Measurements from ENCODE around the gene TIGAR.

Gene TIGAR

DNA sequence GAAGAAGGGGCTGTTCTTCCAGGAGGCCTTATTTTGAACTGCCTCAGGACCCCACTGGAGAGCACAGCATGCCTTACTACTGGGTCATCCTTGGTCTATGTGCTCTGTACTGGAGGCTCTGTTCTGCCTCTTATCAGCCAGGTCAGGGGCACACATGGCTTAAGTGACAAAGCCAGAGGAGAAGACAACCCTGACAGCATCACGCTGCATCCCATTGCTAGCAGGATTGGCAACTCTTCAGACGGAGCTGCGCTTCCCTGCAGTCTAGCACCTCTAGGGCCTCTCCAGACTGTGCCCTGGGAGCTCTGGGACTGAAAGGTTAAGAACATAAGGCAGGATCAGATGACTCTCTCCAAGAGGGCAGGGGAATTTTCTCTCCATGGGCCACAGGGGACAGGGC lies 17.3 kb upstream of the TIGAR start:
- no peak for DNase-seq (ENCODE audit: low read depth)

DNA sequence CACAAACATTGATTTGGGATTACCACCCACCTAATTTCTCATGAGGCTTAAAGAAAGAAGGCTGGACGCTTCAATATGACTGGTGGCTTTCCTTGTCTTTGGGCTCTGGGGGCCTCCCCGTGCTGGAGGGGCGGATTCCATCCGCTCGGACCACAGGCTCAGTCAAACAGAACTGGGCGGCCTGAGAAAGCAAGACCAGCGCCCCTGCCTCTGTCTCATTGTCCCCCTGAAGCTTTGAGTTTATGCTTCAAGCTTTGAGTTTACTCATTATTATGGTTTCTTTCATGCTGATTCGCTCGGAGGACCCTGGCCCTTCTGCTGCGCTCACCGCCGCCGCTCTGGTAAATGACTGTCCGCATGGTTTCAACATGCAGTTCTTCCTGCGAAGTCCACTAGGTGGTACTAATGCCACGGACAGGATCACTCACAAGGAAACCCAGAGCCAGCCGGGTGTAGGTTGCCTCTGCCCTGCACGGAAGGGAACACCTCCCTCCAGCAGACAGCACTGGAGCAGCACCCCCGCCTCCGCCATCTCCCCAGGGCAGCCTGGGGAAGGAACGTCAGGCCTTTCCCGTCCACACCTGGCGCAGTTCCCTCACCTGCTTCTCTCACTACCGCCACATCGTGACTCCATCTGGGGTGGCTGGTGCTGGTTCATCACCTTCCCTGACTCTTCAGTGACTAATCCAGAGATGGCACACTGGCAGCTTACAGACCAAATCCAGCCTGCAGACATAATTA lies 13.2 kb upstream of the TIGAR start:
- DNase-seq (ENCODE audit: low read depth) = peak; percentile 82

DNA sequence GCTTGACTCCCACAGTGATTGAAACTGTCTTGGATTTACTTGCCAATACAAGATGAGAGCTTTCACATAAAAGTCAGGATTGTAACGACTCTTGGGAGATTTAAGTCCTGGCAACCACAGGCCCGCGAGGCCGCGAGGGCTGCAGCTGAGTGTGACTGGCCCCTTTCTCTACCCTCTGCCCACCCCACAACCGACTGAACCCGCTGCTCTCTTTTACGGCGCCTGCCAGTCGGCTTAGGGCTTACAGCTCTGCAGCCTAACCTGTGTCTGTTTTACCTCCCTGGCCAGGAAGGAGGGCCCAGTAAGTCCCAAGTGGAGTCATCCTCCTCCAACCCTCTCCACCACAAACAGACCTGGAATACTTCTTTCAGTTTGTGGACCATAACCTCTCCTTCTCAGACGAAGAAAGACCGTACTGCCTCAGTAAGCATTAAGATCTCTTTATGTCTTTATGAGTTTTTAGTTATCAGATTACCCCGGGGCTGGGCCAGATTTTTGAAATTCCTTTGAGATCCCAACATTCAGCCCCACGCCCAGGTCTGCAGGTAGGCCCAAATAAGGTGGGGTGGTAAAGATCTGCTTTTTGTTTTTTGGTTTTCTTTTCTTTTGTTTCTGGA lies 12.6 kb upstream of the TIGAR start:
- DNase-seq (ENCODE audit: low read depth) = no peak

DNA sequence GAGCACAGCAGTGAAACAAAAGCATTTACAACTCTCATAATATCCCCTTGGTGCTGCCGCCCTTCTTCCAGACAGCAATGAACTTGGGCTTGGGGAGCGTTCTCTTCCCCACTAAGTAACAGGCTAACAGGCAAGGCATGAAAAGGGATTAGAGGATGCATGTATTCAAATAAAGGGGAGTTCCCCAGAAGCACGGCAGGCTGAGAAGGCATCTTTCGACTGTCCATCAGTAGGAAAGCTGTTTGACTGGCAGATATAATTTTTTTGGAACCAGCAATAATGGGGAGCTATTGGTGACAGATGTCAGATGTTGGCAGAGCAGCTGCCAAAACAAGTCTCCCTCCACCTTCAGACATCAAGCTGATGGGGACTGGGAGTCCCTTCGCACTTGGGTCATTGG lies 9.2 kb upstream of the TIGAR start:
- no peak for DNase-seq (ENCODE audit: low read depth)

DNA sequence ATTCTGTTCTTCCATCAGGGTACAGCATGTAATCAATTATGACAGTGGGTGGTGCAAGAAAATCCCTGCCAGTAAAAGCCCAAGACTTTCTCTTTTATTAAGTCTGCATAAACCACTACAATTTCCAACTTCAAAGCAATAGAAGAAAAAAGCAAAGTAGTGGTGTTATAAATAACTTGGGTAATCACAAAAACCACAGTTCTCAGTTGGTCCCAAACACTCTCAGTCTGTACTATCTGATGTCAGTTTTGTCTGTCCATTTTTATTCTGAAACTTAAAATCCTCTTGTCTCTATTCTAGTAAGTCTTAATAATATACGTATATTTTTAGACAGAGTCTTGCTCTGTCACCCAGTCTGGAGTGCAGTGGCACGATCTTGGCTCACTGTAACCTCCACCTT lies 8.8 kb upstream of the TIGAR start:
- DNase-seq (ENCODE audit: low read depth) = no peak

DNA sequence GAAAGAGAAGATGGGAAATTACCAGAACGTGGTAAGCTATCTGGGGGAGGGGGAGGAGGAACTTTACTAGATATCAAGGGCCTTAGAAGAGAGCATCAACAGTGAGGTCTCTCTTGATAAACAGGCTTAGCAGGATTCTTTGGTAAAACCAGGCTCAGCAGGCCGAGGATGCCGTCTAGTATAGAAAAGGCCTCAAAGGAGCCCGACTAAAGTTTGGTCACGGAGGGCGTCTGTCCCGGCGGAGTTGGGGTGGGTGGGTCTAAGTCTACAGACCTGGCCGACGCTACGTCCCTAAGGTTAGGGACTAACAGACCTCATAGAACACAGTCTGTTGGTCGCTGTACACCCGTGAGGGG lies 538 bp upstream of the TIGAR start:
- no peak for DNase-seq (ENCODE audit: low read depth)

DNA sequence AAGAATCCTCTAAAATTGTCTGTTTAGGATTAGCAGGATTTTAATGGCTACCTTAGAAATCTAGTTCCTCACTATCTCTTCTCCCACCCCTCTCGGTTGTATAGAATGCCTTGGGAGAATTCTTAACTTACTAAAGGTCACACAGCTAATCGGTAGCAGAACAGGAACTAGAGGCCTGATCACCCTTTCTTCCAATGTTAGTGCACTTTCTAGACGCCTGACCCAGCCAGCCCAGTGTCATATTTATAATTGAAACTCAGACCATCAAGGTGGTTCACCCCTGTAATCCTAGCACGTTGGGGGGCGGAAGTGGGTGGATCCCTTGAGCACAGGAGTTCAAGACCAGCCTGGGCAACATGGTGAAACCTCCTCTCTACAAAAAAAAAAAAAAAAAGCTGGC lies 1.7 kb downstream of the TIGAR start:
- DNase-seq (ENCODE audit: low read depth) = no peak

DNA sequence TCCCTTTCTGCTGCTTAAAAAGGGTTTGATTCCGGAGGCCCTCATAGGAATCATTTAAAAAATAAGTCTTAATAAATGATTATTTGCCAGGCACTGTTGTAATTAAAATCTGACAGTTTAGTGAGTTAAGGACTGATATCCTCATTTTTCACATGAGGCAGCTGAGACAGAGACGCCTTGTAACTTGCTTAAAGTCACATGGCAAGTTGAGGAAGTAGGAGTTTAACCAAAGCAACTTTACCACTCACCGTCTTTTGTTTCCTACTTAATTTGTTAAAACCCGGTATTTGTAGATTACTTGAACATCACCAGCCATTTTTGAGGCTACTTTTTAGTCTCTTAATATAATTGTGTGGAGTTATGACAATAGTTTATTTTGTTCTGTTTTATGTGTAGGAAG lies 2.4 kb downstream of the TIGAR start:
- no peak for DNase-seq (ENCODE audit: low read depth)

DNA sequence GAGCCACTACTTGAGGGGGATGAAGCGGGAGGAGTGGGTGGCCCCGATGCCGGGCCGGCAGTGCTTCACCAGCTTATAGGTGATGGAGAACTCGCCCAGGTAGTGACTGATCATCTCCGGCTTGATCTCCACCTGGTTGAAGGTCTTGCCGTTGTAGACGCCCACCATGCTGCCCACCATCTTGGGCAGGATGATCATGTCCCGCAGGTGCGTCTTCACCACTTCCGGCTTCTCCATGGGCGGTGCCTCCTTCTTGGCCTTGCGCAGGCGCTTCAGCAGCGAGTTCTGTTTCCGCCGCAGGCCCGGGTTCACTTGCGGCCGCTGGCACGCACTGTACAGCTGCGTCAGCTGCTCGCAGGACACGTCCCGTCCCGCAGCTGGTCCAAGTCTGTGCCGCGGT lies 3.4 kb downstream of the TIGAR start:
- no peak for DNase-seq (ENCODE audit: low read depth)

DNA sequence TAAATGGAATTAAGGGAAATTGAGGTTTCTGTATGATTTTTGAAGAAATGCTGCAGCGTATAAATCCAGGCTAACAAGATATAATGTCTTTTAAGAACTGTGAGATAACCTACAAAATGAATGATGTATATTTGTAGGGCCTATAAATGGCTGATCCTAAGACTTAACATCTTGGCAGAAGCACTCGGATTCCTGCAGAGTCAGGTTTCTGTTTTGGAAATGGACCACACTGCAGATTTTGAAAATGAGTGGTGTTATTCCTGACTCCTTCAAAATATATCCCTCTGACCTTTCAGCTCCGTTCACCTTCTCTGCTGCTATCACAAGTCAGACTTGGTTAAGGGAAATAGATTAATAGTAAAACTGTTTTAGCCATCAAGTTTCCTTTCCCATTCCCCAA lies 5.0 kb downstream of the TIGAR start:
- DNase-seq (ENCODE audit: low read depth) = no peak

DNA sequence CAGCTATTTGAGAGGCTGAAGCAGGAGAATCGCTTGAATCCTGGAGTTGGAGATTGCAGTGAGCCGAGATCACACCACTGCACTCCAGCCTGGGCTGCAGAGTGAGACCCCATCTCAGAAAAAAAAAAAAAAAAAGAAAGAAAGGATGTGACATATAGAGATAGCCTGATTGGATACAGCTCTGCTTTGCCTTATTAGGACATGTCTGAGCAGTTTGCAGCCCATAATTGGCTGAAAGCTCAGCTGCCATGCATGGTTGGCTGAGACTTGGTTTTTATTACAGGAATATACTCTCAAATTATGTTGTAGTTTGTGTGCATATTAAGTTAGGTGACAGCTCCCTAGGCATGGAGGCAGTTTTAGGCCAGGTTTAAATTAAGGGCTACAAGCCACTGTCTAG lies 6.3 kb downstream of the TIGAR start:
- no peak for DNase-seq (ENCODE audit: low read depth)

DNA sequence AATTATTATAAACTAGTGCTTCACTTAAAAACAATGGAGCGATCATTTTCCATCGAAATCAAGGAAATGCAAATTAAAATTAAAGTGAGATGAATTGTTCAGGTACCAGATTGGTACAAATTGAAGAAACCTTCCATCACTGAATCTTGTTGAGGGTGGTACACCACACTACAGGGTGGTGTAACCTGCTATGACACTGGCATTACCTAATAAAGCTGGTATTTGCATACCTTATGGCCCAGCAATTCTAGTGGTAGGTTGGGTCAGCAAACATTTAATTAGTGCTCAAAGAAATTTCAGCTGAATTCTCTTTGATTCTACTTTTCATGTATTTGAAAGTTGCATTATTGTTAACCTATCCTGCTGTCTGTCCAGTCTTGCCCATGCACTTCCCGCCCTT lies 9.2 kb downstream of the TIGAR start:
- no peak for DNase-seq (ENCODE audit: low read depth)

DNA sequence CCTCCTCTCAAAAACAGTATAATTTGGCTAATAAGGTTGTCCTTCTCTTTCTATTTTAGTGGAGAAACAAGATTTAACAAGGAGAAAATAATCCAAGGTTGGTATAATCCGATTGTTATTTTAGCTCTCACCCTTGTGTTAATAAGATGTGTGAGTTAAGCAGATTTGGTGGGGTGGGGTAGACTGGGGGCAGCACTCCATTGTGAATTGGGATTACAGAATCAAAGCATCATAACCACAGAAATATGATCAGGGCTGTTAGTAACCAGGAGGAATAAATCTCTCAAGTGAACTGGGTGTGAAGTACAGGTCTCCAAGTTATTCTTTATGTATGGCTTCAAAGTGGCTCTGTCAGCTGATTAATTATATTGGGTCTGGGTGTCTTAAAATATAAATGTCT lies 10.2 kb downstream of the TIGAR start:
- no peak for DNase-seq (ENCODE audit: low read depth)

DNA sequence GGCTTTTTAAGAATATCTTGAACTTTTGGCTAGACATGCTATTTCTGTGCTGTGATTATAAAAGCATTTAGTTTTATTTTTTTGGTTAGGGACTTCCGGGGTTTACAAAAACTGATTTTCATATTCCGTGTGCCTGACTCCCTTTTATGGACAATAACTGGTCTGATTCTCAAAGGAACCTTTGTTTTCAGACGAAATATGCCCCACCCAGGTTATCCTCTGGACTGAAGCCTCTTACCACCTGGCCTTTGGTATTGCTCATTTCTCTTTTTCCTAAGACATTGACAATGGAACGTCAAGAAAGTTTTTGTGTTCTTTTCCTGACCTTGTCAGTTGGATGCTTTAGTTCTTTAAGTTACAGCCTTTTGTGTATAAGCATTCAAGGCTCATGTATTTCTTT lies 10.8 kb downstream of the TIGAR start:
- no peak for DNase-seq (ENCODE audit: low read depth)

DNA sequence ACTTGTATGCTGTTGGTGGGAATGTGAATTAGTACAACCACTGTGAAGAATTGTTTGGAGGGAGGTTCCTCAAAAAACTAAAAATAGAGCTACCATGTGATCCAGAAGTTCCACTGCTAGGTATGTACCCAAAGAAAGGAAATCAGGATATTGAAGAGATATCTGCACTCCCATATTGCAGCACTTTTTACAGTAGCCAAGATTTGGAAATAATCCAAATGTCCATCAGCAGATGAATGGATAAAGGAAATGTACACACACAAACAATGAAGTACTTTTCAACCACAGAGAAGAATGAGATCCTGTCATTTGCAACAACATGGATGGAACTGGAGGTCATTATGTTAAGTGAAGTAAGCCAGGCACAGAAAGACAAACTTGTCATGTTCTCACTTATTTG lies 25.9 kb downstream of the TIGAR start:
- DNase-seq (ENCODE audit: low read depth) = no peak

DNA sequence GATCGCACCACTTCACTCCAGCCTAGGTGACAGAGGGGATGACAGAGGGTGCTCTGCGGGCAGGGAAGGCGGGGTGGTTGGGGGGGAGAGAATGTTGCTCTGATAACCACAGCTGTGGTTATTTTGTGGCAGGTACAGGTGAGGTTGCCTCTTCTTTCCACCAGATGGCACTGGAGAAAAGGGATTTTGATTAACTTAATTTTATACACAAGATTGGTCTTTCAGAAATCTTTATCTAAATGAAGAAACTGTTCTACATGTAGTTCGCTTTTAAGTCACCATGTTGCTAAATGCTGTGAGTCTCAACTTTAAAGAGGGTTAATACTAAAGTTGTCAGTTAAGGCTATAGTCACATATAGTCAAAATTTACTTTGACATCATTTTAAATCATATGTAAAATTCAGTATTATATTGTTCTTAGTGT lies 32.8 kb downstream of the TIGAR start:
- DNase-seq (ENCODE audit: low read depth) = peak; percentile 31

DNA sequence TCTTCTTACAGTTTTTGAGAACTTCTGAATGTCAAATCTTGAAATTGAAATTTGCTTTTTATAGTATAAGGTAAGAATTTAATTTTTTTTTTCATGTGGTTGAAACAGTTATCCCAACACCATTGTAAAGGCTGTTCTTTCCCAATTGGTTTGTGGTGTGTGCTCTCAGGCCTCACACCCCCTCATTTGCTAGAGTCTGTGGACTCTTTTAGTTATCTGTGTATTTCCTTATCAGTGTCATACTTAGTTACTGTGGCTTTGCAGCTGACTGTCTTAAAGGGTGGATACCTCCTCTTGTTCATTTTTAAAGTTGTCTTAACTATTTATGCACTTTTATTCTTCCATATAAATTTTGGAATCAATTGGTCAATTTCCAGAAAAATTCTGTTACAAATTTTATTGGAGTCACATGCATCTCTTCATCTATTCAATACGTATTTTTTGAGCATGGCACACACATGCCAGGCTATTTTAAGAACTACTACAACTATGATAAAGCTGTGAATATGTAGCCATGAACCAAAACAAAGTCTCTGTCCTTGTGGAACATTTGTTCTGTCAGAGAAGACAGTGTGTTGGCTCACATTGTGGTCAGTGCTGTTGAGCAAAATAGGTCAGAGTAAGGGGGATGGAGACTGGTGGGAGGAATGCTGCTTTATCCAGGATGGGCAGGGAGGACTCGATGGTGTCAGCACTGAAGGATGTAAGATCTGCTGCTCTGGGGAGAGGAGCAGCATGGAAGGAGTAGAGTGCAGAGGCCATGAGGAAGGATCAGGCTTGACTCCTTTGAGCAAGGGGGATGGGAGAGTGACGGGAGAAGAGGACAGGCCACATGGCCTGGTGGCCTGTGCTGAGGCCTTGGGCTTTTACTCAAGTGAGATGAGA lies 34.4 kb downstream of the TIGAR start:
- DNase-seq (ENCODE audit: low read depth) = no peak

DNA sequence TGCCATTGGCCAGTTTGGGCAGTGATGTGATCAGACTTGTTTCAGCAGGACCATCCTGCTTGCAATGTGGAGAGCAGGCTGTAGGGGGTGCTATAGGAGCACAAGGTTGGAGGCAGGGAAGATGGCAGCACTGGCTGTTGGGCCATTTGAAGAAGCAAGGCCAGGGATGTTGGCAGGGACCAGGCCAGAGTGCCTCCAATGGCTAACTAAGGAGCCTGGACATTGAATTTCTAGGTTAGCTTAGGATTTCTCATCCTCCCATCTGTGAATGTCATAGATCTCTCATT lies 35.0 kb downstream of the TIGAR start:
- peak; percentile 44 for DNase-seq (ENCODE audit: low read depth)

DNA sequence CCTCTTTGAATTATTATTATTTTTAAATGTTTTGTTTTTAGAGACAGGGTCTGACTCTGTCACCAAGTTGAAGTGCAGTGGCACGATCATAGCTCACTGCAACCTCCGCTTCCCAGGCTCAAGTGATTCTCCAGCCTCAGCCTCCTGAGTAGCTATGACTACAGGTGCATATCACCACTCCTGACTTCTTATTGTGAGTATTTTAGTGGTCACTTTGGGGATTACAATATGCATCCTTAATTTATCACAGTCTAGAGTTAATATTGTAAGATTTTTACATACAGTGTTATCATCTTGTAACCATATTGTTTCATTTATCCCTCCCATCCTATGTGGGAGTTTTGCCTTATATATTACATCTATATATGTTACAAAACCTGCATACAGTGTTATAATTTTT lies 45.1 kb downstream of the TIGAR start:
- DNase-seq (ENCODE audit: low read depth) = no peak

DNA sequence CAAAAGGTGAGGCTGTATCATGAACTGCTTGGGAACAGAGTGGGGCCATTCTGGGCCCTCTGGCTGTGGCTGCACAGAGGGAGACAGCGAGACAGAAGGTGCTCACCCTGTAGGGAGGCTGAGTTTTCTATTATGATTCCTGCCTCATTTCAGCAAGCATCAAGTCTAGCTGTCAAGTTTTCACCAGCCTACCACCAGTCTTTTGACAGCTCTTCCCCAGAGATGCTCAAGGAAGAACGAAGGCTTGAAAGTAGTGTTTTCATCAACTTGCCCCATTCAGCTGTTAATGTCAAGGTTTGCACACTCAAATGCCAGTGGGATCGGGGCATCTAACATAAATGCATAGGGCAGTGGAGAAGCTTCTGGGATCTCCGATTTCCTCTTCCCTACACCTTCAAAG lies 48.5 kb downstream of the TIGAR start:
- no peak for DNase-seq (ENCODE audit: low read depth)

DNA sequence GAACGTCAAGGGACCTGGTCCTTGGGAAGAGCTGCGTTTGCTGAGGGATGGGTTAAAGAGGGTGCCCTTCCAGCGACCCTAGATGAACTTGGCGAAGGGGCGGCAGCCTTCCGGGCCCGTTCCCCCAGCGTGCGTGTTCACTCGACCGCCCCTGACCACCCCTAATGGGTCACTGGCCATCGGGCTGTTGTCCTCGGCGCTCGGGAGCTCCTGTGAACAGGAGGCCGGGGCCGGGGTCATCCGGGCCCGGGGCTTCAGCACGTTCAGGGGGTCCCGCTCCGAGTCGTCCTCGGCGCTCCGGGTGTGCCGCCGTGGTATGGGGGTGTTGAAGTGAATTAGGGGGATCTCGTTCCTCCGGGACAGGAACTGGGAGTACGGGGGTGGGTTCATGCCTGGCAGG lies 49.3 kb downstream of the TIGAR start:
- no peak for DNase-seq (ENCODE audit: low read depth)

DNA sequence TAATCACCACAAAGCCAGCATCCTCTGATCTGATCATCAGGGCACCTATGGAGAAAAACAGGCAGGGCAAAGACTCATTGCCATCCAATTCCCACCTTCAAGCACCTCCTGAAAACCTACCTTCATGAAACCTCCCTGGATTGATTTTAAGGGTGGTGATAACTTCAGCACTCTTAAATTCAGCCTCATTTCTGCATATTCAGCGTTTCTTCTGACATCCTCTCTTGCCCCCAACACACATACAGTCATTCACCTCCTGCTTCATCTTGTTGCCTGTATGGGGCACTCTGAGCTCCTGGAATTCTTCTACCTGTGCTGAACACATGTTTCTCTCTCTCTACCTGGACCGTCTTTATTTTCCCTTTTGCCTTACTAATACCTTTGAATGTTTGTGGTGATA lies 51.6 kb downstream of the TIGAR start:
- DNase-seq (ENCODE audit: low read depth) = no peak

DNA sequence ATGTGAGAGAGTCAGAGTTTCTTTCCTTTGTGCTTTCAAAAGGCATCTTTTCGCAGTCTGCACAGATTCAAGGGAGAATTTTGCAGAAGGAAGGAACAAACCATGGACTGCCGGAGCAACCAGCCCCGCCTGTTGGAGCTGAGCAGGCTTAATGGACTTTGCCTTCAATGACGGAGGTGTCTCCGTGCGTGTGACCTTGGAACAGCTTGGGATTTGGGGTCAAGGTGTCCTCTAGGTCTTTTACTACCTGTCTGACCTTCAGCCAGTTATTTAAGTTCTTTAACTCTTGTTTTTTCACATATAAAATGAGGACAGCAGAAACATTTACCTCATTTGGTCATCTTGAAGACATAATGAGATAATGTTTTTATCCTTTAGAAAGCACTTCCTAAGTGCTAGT lies 54.4 kb downstream of the TIGAR start:
- DNase-seq (ENCODE audit: low read depth) = no peak

DNA sequence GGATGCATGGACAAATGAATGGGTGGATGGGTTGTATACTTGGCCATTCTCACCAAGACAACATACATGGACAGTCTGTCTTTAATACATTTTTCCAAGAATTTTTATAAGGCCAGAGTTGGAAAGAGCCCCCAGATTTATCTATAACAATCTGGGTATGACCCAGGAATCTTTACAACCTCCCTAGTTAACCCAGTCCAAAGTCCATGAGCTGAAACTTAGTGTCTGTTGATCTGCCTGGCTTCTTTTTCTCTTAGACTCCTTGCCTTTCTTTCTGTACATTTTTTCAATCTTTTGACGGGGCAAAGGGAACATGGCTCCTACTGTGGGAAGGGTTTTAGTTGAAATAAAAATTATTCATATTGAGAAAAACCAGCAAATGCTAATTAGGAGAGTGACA lies 57.8 kb downstream of the TIGAR start:
- no peak for DNase-seq (ENCODE audit: low read depth)

Data from ELR (cell line).